ENCODE results near the gene MUS81. TPM values are rescaled to one million over a fixed set of nuclear protein-coding genes. Genes with fewer than 3 reads are reported as not detected.

The MUS81 gene
- total and polyA plus RNA-seq, 10 of the 15 experiments (the other 5 are each of a cell fraction or from before 2014, with no cell fraction given): 11.8 to 76.1 (median 48.4) TPM

- peak; percentile 72; the same call in 1 of the 2 replicates for TF ChIP-seq BACH1 (IDR thresholded peaks at IDR 0.05; ENCODE audit: borderline replicate concordance)
- no peak for TF ChIP-seq GABPA (IDR thresholded peaks at IDR 0.05; ENCODE audit: low read depth)
- peak; percentile 32 for TF ChIP-seq SMC3 (IDR thresholded peaks at IDR 0.05; ENCODE audit: borderline replicate concordance, low read length)
- no peak for TF ChIP-seq JUNB (IDR thresholded peaks at IDR 0.05)
- 0 out of 2 replicates have a peak, but pooled peaks have one; percentile 14 for TF ChIP-seq MEF2A (IDR thresholded peaks at IDR 0.05; ENCODE audit: insufficient read depth, low read depth, low read length)
- no peak for TF ChIP-seq HSF1 (IDR thresholded peaks at IDR 0.05; ENCODE audit: low read depth, low read length)
- TF ChIP-seq RBBP5 (conservative IDR thresholded peaks at IDR 0.05): no peak
- TF ChIP-seq SIN3A (IDR thresholded peaks at IDR 0.05; ENCODE audit: low read depth, low read length): peak; percentile 83
- TF ChIP-seq, protein P1, sequence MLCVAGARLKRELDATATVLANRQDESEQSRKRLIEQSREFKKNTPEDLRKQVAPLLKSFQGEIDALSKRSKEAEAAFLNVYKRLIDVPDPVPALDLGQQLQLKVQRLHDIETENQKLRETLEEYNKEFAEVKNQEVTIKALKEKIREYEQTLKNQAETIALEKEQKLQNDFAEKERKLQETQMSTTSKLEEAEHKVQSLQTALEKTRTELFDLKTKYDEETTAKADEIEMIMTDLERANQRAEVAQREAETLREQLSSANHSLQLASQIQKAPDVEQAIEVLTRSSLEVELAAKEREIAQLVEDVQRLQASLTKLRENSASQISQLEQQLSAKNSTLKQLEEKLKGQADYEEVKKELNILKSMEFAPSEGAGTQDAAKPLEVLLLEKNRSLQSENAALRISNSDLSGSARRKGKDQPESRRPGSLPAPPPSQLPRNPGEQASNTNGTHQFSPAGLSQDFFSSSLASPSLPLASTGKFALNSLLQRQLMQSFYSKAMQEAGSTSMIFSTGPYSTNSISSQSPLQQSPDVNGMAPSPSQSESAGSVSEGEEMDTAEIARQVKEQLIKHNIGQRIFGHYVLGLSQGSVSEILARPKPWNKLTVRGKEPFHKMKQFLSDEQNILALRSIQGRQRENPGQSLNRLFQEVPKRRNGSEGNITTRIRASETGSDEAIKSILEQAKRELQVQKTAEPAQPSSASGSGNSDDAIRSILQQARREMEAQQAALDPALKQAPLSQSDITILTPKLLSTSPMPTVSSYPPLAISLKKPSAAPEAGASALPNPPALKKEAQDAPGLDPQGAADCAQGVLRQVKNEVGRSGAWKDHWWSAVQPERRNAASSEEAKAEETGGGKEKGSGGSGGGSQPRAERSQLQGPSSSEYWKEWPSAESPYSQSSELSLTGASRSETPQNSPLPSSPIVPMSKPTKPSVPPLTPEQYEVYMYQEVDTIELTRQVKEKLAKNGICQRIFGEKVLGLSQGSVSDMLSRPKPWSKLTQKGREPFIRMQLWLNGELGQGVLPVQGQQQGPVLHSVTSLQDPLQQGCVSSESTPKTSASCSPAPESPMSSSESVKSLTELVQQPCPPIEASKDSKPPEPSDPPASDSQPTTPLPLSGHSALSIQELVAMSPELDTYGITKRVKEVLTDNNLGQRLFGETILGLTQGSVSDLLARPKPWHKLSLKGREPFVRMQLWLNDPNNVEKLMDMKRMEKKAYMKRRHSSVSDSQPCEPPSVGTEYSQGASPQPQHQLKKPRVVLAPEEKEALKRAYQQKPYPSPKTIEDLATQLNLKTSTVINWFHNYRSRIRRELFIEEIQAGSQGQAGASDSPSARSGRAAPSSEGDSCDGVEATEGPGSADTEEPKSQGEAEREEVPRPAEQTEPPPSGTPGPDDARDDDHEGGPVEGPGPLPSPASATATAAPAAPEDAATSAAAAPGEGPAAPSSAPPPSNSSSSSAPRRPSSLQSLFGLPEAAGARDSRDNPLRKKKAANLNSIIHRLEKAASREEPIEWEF (IDR thresholded peaks at IDR 0.05; ENCODE audit: insufficient replicate concordance, low read depth, low read length): no peak
Observed at GRCh38 chr11:65888163-65888814, 28.1 kb downstream of the MUS81 start, which contains the start of gene FIBP (continued).
